ENCODE results near the gene TRPM1.

Gene TRPM1

GRCh38 chr15:30973379-30973778, 128.1 kb downstream of the TRPM1 start:
- DNase-seq (ENCODE audit: low read depth), result no peak

- DNase-seq (ENCODE audit: low read depth), result no peak
Observed at GRCh38 chr15:30969724-30970123, 131.8 kb downstream of the TRPM1 start.

GRCh38 chr15:30963681-30964080, 137.8 kb downstream of the TRPM1 start:
- DNase-seq (ENCODE audit: low read depth), result no peak

- DNase-seq (ENCODE audit: low read depth), result no peak
Observed at GRCh38 chr15:30962659-30963058, 138.9 kb downstream of the TRPM1 start.

GRCh38 chr15:30962079-30962478, 139.4 kb downstream of the TRPM1 start:
- no peak for DNase-seq (ENCODE audit: low read depth)

GRCh38 chr15:30958219-30958618, 143.3 kb downstream of the TRPM1 start:
- no peak for DNase-seq (ENCODE audit: low read depth)

GRCh38 chr15:30956216-30957124, 145.1 kb downstream of the TRPM1 start:
- DNase-seq (ENCODE audit: low read depth), result peak; percentile 55

- DNase-seq (ENCODE audit: low read depth), result peak; percentile 27
Observed at GRCh38 chr15:30954674-30955073, 146.9 kb downstream of the TRPM1 start.

GRCh38 chr15:30953731-30954378, 147.7 kb downstream of the TRPM1 start:
- peak; percentile 94 for DNase-seq (ENCODE audit: low read depth)

- DNase-seq (ENCODE audit: low read depth), result no peak
Observed at GRCh38 chr15:30953183-30953582, 148.3 kb downstream of the TRPM1 start.

All from EH (cell line).